CD4-positive, alpha-beta T cell treated with Interleukin-4 for 1 hour (primary cell): ENCODE data around the gene DUSP5.

Source experiments
- DNase-seq, 2 donors: peaks; one replicate each; pipeline ENCODE4 v3.0.0-alpha.2; 2020 to 2022

Gene DUSP5

DNA sequence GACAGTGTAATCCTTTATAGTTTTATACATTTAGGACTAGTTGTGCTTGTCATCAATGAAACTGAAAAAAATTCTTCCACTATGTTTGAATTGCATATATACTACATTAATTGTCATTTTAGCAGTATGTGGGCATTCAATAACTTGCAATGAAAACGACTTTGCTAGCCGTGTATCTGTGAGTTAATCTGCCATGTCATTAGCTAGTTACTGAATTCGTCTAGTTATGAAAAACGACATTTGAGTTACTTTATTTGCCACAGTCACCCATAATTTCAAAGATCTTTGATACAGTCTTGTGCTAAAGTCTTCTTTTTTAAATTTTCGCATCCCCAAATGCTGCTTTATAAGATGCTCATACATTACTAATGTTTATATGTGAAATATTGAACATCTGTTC lies 51.5 kb downstream of the DUSP5 start:
- DNase-seq: no peak

DNA sequence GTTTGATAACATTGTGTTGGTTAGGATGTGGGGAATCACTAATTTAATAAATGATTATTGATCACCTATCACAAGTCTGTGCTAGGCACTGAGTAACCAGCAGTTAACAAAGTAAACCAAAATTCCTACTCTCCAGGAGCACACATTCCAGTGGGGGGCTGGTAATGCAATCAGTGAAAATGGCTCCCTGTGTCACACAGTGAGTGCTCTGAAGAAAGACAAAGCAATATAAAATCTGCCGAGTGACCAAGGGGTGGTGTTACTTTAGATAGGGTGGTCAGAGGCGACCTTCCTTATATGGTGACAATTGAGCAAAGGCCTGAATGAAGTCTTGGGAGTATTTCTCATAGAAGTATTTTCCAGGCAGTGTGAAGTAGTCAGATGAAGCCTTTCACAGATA lies 56.2 kb downstream of the DUSP5 start:
- DNase-seq: no peak

DNA sequence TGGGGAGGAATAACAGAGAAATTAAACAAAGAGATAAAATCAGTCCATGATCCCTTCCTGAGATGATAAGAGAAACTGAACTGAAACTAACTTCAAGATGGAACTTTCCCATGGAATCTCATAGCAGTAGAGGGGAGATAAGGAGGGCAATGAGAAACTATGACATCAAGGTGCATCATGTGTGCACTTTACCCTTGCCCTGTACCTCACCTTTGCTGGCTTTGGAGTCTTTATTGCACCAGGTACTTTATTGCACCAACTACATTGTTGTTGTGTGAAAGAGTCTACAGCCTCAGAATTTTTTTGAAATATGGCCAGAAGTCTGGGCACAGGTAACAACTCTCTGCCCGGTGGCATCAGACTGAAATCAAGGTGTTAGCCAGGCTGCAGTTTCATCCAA lies 58.6 kb downstream of the DUSP5 start:
- DNase-seq: no peak

DNA sequence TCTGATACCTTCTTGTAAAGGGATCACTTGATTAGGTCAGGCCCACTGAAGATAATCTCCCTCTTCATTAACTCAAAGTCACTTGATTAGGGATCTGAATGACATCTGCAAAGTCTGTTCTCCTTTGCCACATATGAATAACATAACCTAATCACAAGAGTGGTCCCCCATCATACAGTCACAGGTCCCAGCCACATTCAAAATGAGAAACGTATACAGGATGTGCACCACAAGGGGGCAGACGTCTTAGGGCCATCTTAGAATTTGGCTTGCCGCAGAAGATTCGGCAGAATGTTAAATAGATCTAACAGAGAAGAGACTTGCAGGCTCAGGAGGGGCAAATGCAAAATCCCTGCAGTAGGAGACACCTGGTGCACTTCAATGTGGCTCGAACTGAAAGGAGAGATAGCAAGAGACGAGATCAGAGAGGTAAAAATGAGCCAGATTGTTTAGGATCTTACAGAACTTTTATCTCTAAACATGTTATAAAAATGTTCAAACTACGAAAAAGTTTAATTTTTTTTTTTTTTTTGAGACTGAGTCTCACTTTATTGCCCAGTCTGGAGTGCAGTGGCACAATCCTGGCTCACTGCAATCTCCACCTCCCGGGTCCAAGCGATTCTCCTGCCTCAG lies 59.4 kb downstream of the DUSP5 start:
- peak; percentile 60 to 71 for DNase-seq

DNA sequence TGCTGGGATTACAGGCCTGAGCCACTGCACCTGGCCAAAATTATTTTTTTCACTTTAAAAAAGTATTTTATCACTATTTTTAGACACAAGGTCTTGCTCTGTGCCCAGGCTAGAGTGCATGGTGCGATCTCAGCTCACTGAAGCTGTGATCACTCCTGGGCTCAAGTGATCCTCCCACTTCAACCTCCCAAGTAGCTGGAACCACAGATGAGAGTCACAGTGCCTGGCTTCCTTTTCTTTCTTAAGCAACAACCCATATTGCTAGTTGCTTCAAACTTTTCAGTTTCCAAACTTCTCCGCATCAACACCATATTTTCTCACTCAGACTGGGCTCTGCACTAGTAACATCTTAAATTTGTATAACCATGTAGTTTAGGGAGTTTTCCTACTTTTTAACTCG lies 60.3 kb downstream of the DUSP5 start:
- no peak for DNase-seq

DNA sequence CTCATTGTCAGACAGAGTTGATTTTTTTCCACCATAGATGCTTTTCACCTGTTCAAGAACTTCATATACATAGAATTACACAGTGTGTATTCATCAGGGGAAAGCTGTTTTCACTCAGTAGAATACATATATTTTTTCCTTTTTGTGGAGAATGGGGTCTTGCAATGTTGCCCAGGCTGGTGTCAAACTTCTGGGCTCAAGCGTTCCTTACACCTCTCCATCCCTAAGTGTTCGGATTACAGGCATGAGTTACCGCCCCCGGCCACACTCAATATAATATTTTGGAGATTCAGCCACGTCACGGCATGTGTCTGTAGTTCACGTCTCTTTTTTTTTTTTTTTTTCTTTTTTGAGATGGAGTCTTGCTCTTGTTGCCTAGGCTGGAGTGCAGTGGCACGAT lies 62.3 kb downstream of the DUSP5 start:
- no peak for DNase-seq
